Karpas-422 (cell line): Measurements from ENCODE around the gene PRKCSH. TPM values are rescaled to one million over a fixed set of nuclear protein-coding genes. Genes with fewer than 3 reads are reported as not detected.
"Not testable (repeated sequence)": the region's sequence is repeated elsewhere in the genome, so short reads cannot be mapped to it uniquely, and the experiment has no call there.

Experiments used
- DNase-seq: peaks from one replicate; pipeline ENCODE4 v3.0.0-alpha.2; 2015
- H2AFZ ChIP-seq: fragments of 200-600 bp; sonication (generic); 2 replicates; pipeline ENCODE4 v1.6.1; 2014; ENCODE audit warnings: antibody characterized with exemption, low read length, mixed read lengths
- H3K27ac ChIP-seq: fragments of 200-600 bp; sonication (generic); 2 replicates; pipeline ENCODE4 v1.5.1; 2014; ENCODE audit warnings: mild to moderate bottlenecking, low read length, moderate library complexity
- H3K27me3 ChIP-seq: fragments of 200-600 bp; sonication (generic); 2 replicates; pipeline ENCODE4 v1.6.1; 2014; ENCODE audit warnings: low read length, mixed read lengths
- H3K36me3 ChIP-seq: fragments of 200-600 bp; sonication (generic); 2 replicates; pipeline ENCODE4 v1.6.1; 2014; ENCODE audit warnings: low read length, mixed read lengths; ENCODE audit not compliant: insufficient read depth
- H3K4me1 ChIP-seq: fragments of 200-600 bp; sonication (generic); 2 replicates; pipeline ENCODE4 v1.6.1; 2014; ENCODE audit warnings: mild to moderate bottlenecking, low read length, mixed read lengths
- H3K4me2 ChIP-seq: fragments of 200-600 bp; sonication (generic); 2 replicates; pipeline ENCODE4 v1.6.1; 2014; ENCODE audit warnings: low read length, low read depth, mild to moderate bottlenecking; ENCODE audit not compliant: poor library complexity, severe bottlenecking
- H3K4me3 ChIP-seq: fragments of 200-600 bp; sonication (generic); 2 replicates; pipeline ENCODE4 v1.5.1; 2014; ENCODE audit warnings: mild to moderate bottlenecking, antibody characterized with exemption, low read length, mixed read lengths
- H3K79me2 ChIP-seq: fragments of 200-600 bp; sonication (generic); 2 replicates; pipeline ENCODE4 v1.6.1; 2014; ENCODE audit warnings: mild to moderate bottlenecking, low read length, mixed read lengths
- H3K9ac ChIP-seq: fragments of 200-600 bp; sonication (generic); 2 replicates; pipeline ENCODE4 v1.6.0; 2014; ENCODE audit warnings: low read length
- H3K9me2 ChIP-seq: fragments of 200-600 bp; sonication (generic), shearing (Covaris generic); replicated peaks from 2 replicates; pipeline ENCODE4 v1.6.0; 2014; ENCODE audit warnings: mild to moderate bottlenecking, low read length, moderate library complexity; ENCODE audit not compliant: insufficient read depth
- H3K9me3 ChIP-seq: fragments of 300-700, 200-600 bp; sonication (generic); 2 replicates; pipeline ENCODE4 v1.6.1; 2014; ENCODE audit warnings: low read length, mixed read lengths
- H4K20me1 ChIP-seq: fragments of 200-600 bp; sonication (generic); 2 replicates; pipeline ENCODE4 v1.6.1; 2014; ENCODE audit warnings: mild to moderate bottlenecking, antibody characterized with exemption, low read length, low read depth; ENCODE audit not compliant: insufficient read depth
- total RNA-seq: library from RNA; depleted of rRNA; stranded (reverse); fragments of >200 nt; shearing (Covaris generic); gene quantifications from 2 replicates; pipeline ENCODE4 v1.2.3, GENCODE V29; 2014; ENCODE audit warnings: low replicate concordance

The PRKCSH gene
- total RNA-seq, 1 experiment from 2014 or later, result 77.3 TPM

DNA sequence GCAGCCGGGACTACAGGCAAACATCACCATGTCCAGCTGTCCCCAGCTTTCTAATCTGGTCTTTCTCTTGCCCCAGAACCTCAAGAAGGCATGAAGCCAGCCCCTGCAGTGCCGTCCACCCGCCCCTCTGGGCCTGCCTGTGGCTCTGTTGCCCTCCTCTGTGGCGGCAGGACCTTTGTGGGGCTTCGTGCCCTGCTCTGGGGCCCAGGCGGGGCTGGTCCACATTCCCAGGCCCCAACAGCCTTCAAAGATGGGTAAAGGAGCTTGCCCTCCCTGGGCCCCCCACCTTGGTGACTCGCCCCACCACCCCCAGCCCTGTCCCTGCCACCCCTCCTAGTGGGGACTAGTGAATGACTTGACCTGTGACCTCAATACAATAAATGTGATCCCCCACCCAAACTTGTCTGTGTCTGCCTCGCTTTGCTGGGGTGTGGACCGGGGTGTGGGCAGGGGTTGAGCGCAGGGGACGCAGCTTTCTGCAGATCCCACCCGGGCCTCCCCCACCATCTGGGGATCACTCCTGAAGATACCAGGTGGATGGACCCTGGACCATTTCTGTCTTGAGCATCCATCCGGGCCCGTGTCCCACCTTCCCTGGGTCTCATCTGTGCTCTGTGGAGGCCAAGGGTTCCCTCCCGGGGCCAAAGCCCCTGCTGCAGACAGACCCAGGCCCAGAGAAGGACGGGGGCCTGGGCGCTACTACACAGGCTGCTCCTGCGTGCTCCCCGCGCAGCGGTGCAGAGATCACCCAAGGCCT, 15.3 kb downstream of the PRKCSH start:
- Histone ChIP-seq H3K4me2 (peak overlapping the region; percentile 63), H3K9me3 (no peaks in the 10 kb centered on the region), H4K20me1 (no peaks in the 10 kb centered on the region), H3K4me3 (no peak overlapping the region), H2AFZ (no peak overlapping the region), H3K9ac (no peak overlapping the region), H3K9me2 (no peaks in the 10 kb centered on the region), H3K27me3 (no peaks in the 10 kb centered on the region), H3K79me2 (no peaks in the 10 kb centered on the region), H3K4me1 (peaks cover 19% of the 10 kb centered on the region), H3K36me3 (no peaks in the 10 kb centered on the region; the same call in 1 of the 2 replicates), H3K27ac (no peak overlapping the region)
- DNase-seq, result no peak

DNA sequence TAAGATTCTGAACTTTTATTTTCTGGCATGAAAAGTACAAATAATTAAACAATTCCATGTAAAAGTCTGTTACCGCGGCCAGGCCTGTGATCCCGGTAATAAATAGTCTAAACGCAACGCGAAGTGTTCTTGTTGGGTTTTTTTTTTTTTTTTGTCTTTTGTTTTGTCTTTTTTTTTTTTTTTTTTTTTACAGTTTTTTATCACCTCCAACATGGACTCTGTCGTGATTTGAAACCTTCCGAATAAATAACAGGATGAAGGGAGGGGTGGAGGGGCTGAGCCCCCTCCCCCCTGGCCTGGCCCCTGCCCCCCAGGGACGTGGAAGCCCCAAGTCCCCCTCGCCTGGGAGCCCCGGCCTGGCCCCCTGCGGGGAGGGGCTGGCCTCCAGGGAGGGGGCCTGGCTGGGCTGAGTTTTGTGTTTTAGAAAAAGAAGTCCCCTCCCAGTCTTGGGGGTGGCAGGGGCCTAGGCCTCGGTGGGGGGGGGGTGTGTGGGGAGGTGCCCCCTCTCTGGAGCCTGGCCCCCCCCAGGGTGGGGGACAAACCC, 16.0 kb downstream of the PRKCSH start:
- no peaks in the 10 kb centered on the region for H3K9me2 ChIP-seq
- H3K4me3 ChIP-seq, result peak overlapping the region; percentile 38; the same call in 1 of the 2 replicates
- H3K4me2 ChIP-seq, result peak overlapping the region; percentile 63
- H3K9me3 ChIP-seq, result no peaks in the 10 kb centered on the region
- no peaks in the 10 kb centered on the region for H3K27me3 ChIP-seq
- peaks cover 19% of the 10 kb centered on the region for H3K4me1 ChIP-seq
- no peaks in the 10 kb centered on the region; the same call in 1 of the 2 replicates for H3K36me3 ChIP-seq
- H4K20me1 ChIP-seq, result no peaks in the 10 kb centered on the region
- peak overlapping the region; percentile 58; the same call in 1 of the 2 replicates for H3K27ac ChIP-seq
- no peaks in the 10 kb centered on the region for H3K79me2 ChIP-seq
- H3K9ac ChIP-seq, result peak overlapping the region; percentile 54
- DNase-seq, result no peak
- H2AFZ ChIP-seq, result no peak overlapping the region

DNA sequence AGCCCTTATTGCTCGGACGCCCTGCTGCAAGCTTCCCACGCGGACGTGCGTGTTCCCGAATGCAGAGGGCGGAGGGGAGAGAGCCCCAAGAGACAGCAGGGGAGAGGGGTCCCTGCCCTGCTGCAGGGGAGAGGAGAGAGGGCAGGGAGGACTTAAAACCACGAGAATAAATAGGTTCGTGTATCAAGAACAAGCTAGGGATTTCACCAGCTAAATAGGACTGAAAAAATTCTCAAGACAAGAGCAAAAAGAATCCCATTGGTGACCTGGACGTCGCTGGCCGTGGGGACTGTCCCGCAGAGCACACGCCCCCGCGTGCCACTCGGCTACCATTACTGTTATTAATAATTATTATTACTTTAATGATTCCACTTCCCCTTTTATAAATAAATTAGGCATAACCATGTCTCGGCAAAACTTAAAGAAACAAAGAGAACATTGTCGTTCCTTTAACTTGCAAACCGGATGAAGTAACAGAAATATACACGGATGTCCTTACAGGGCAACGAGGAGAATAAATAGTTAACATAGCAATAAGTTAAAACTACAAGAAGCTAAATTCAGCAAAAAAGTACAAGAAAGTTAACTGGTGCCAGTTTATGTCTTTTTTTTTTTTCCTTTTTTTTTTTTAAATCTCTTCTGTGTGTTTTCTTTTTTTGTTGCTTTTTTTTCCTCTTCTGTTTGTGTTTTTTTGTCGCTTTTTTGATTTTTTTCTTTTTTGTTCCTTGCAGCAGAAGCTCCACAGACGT, 16.6 kb downstream of the PRKCSH start:
- H3K36me3 ChIP-seq, result no peaks in the 10 kb centered on the region; the same call in 1 of the 2 replicates
- peak; percentile 64 for DNase-seq
- peak overlapping the region; percentile 58 for H3K27ac ChIP-seq
- no peaks in the 10 kb centered on the region for H3K9me3 ChIP-seq
- H3K4me3 ChIP-seq, result peak overlapping the region; percentile 38; the same call in 1 of the 2 replicates
- H3K79me2 ChIP-seq, result no peaks in the 10 kb centered on the region
- peak overlapping the region; percentile 54 for H3K9ac ChIP-seq
- H4K20me1 ChIP-seq, result no peaks in the 10 kb centered on the region
- no peaks in the 10 kb centered on the region for H3K9me2 ChIP-seq
- 0 out of 2 replicates have a peak overlapping the region, but pooled peaks have one; percentile 54 for H2AFZ ChIP-seq
- peak overlapping the region; percentile 63 for H3K4me2 ChIP-seq
- no peaks in the 10 kb centered on the region for H3K27me3 ChIP-seq
- H3K4me1 ChIP-seq, result peaks cover 19% of the 10 kb centered on the region

DNA sequence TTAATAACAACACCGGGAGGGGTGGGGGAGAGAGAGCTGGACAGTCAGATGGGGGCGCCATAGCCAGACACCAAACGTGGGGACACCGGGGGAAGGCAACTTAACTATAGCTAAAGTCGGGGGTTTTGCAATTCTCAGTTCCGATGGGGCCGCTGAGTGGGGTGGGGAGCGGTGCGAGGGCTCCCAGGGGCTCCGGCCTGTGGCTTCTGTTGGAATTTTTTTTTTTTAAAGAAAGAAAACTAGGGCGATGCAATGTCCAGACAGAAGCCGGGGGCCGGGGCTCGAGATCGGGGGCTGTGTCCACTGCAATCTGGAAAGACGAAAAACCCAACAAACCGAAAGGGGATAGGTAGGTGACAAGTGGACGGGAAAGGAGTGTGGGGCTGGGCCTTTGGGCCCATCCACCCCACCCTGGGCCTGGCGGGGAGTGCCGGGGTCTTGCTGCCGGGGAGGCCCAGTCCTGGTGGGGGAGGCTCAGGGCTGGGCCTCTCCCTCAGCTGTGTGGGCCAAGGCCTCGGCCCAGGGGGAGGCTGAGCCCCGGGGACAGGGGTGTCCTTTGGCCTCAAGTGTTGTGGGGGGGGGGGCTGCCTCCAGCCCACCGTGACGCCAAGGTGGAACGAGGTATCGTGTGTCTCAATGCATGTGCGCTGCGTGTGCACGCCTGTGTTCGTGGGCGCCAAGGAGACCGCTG, 17.3 kb downstream of the PRKCSH start:
- no peaks in the 10 kb centered on the region; the same call in 1 of the 2 replicates for H3K36me3 ChIP-seq
- H3K9me3 ChIP-seq, result no peaks in the 10 kb centered on the region
- H3K79me2 ChIP-seq, result no peaks in the 10 kb centered on the region
- H3K9ac ChIP-seq, result no peak overlapping the region
- peaks cover 19% of the 10 kb centered on the region for H3K4me1 ChIP-seq
- no peaks in the 10 kb centered on the region for H3K27me3 ChIP-seq
- H3K9me2 ChIP-seq, result no peaks in the 10 kb centered on the region
- no peak for DNase-seq
- H4K20me1 ChIP-seq, result no peaks in the 10 kb centered on the region
- peak overlapping the region; percentile 63 for H3K4me2 ChIP-seq
- peak overlapping the region; percentile 58 for H3K27ac ChIP-seq
- no peak overlapping the region for H2AFZ ChIP-seq
- H3K4me3 ChIP-seq, result no peak overlapping the region

DNA sequence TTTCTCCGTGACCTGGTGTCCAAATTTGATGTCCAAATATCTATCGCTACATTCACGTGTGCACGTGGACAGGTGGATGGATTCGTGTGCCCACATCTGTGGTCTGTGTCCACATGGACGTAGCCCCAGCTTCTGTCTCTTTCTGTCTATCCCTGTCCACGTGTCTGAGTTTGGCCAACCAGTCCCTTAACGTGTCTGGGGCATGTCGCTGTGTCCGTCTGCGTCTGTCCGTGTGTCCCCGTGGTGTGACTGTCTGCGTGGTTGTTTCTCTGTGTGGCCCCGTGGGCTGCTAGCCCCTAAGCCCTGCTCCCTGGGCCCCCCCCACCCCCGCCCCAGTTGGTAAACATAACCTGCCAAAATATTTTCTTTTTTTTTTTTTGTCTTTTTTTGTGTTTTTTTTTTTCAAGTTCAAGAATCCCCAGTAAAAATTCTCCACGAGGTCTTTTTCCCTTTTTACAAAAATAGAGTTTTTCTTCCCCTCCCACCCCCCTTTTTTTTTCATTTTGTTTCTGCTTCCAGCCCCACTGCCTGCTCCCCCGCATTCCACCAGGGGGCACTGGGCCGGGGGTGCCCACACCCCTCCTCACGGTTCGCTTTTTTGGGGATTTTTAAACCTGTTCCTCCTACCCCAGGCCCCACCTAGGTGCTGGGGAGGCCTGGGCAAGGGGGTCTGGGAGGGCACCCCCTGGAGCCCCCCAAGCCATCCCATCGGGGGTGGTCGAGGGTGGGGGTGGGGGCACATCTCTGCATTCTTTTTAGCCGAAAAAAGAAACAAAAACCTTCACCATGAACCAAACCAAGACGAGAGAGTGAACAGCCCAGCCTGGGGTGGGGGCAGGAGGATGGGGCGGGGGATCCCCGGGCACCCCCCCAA, 18.3 kb downstream of the PRKCSH start:
- DNase-seq, result peak; percentile 76
- no peaks in the 10 kb centered on the region for H4K20me1 ChIP-seq
- H3K27ac ChIP-seq, result no peak overlapping the region
- H2AFZ ChIP-seq, result peak overlapping the region; percentile 43; the same call in 1 of the 2 replicates
- H3K9ac ChIP-seq, result no peak overlapping the region
- no peaks in the 10 kb centered on the region for H3K79me2 ChIP-seq
- no peaks in the 10 kb centered on the region for H3K9me3 ChIP-seq
- no peaks in the 10 kb centered on the region for H3K27me3 ChIP-seq
- H3K9me2 ChIP-seq, result no peaks in the 10 kb centered on the region
- no peak overlapping the region for H3K4me3 ChIP-seq
- H3K4me1 ChIP-seq, result peaks cover 19% of the 10 kb centered on the region
- no peaks in the 10 kb centered on the region; the same call in 1 of the 2 replicates for H3K36me3 ChIP-seq
- no peak overlapping the region for H3K4me2 ChIP-seq

DNA sequence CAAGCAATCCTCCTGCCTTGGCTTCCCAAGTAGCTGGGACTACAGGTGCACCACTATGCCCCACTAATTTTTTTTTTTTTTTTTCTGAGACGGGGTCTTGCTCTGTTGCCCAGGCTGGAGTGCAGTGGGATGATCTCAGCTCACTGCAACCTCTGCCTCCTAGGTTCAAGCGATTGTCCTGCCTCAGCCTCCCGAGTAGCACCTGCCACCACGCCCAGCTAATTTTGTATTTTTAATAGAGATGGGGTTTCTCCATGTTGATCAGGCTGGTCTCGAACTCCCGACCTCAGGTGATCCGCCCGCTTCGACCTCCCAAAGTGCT, 19.8 kb downstream of the PRKCSH start:
- H3K9me2 ChIP-seq, H2AFZ ChIP-seq, H3K79me2 ChIP-seq, H3K27me3 ChIP-seq, H4K20me1 ChIP-seq, H3K27ac ChIP-seq, DNase-seq, H3K9me3 ChIP-seq, H3K9ac ChIP-seq, H3K4me3 ChIP-seq, H3K36me3 ChIP-seq, H3K4me2 ChIP-seq: not testable (repeated sequence)
- peaks cover 19% of the 10 kb centered on the region for H3K4me1 ChIP-seq

DNA sequence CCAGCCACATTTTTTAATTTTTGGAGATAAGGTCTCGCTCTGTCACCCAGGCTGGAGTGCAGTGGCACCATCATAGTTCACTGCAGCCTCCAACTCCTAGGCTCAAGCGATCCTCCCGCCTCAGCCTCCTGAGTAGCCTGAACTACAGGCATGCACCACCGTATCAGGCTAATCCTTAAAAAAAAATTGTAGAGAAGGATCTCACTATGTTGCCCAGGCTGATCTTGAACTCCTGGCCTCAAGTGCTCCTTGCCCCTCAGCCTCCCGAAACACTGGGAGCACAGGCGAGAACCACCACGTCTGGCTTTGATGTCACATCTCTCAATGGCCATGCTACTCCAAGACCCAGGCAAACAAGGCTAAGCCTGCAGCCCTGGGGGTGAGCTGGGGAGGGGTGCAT, 21.2 kb downstream of the PRKCSH start:
- no peak for DNase-seq
- Histone ChIP-seq H3K4me1 (peaks cover 10% of the 10 kb centered on the region), H3K27me3 (no peaks in the 10 kb centered on the region)

More for the DNA sequence above, 21.2 kb downstream of the PRKCSH start:
- H3K27ac ChIP-seq, result no peak overlapping the region
- no peak overlapping the region for H3K4me3 ChIP-seq
- no peak overlapping the region for H3K4me2 ChIP-seq
- H3K36me3 ChIP-seq, result no peaks in the 10 kb centered on the region
- H3K9me2 ChIP-seq, result no peaks in the 10 kb centered on the region
- H4K20me1 ChIP-seq, result no peaks in the 10 kb centered on the region
- H2AFZ ChIP-seq, result no peak overlapping the region
- no peaks in the 10 kb centered on the region for H3K9me3 ChIP-seq
- no peaks in the 10 kb centered on the region for H3K79me2 ChIP-seq
- H3K9ac ChIP-seq, result no peak overlapping the region
